HepG2 (cell line): ENCODE data around the gene PLCB4. TPM values are rescaled to one million over a fixed set of nuclear protein-coding genes. Genes with fewer than 3 reads are reported as not detected.

Source experiments
- ATAC-seq: fragments of 200-7000 bp; cut with Tn5 transposase; 3 replicates; pipeline ENCODE4 v1.9.1; 2020; ENCODE audit warnings: mild to moderate bottlenecking, moderate library complexity
- BruUV-seq: library from RNA; stranded (reverse); fragments of 400-500 nt; replicated peaks from 2 replicates; lab custom pipeline; 2021; lab: Mats Ljungman, UMichigan
- CTCF ChIA-PET: fragments of 300-600 bp; formaldehyde crosslinking; extraction: SDS; loops from one replicate; lab custom pipeline; 2021; ENCODE audit warnings: low total read pairs, inconsistent platforms, low intra/inter-chr PET ratio; lab: Yijun Ruan, JAX
- POLR2A ChIA-PET: fragments of 350-600 bp; sonication (Branson Sonifier 250); formaldehyde crosslinking; loops from one replicate; lab custom pipeline; 2020; ENCODE audit warnings: antibody characterized with exemption, inconsistent platforms; lab: Yijun Ruan, JAX
- DNase-seq: peaks from one replicate; pipeline ENCODE4 v3.0.0-alpha.2; 2015; ENCODE audit warnings: low spot score
- FAIRE-seq: peaks from 3 replicates; lab custom pipeline; 2011; peaks lifted over from hg19 to GRCh38; lab: Jason Lieb, UNC
- H2AFZ ChIP-seq: one replicate; pipeline ENCODE4 v1.6.1; 2011; ENCODE audit warnings: low read length, inconsistent platforms
- H3K27ac ChIP-seq: fragments of 300-600 bp; 3 replicates; pipeline ENCODE4 v1.8.0; 2011; ENCODE audit warnings: mixed run types, mild to moderate bottlenecking, mixed read lengths, low read length, inconsistent platforms; ENCODE audit not compliant: insufficient read depth; ENCODE audit errors: extremely low read length
- H3K27me3 ChIP-seq, 2 experiments: fragments of 200-600 bp in 1 of 2; 2 replicates in 1 of 2; 3 replicates in 1 of 2; pipeline versions ENCODE4 v1.6.0 to v1.8.0; 2011; ENCODE audit warnings: low read length in 2 of 2, mild to moderate bottlenecking in 2 of 2, moderate library complexity in 2 of 2, inconsistent platforms in 1 of 2; ENCODE audit not compliant: insufficient read depth in 2 of 2, control insufficient read depth in 1 of 2
- H3K36me3 ChIP-seq, 2 experiments: fragments of 200-600 bp in 1 of 2; replicated peaks in 1 of 2; 2 replicates in 1 of 2; 3 replicates in 1 of 2; pipeline versions ENCODE4 v1.5.1 to v1.8.0; 2011; ENCODE audit warnings: low read length in 2 of 2, inconsistent platforms in 1 of 2; ENCODE audit not compliant: insufficient read depth in 2 of 2, control insufficient read depth in 1 of 2
- H3K4me1 ChIP-seq: 2 replicates; pipeline ENCODE4 v1.5.1; 2012; ENCODE audit warnings: low read length, inconsistent platforms; ENCODE audit not compliant: insufficient read depth
- H3K4me2 ChIP-seq: 2 replicates; pipeline ENCODE4 v1.6.0; 2011; ENCODE audit warnings: low read depth, low read length, inconsistent platforms
- H3K4me3 ChIP-seq, 3 experiments: fragments of 200-600 bp in 1 of 3; sonication (generic), shearing (Covaris generic) in 1 of 3; replicated peaks in 1 of 3; 2 replicates each; pipeline ENCODE4 v1.5.1; 2011 to 2016; ENCODE audit warnings: low read length in 3 of 3, inconsistent platforms in 2 of 3, low read depth in 2 of 3, mild to moderate bottlenecking in 2 of 3, control low read depth in 1 of 3, mixed read lengths in 1 of 3; ENCODE audit not compliant: insufficient read depth in 1 of 3
- H3K79me2 ChIP-seq: one replicate; pipeline ENCODE4 v1.6.1; 2011; ENCODE audit warnings: low read length, inconsistent platforms; ENCODE audit not compliant: insufficient read depth
- H3K9ac ChIP-seq: 2 replicates; pipeline ENCODE4 v1.6.0; 2011; ENCODE audit warnings: mild to moderate bottlenecking, low read depth, low read length, inconsistent platforms; ENCODE audit not compliant: insufficient read depth
- H3K9me3 ChIP-seq: 2 replicates; pipeline ENCODE4 v1.5.1; 2012; ENCODE audit warnings: mild to moderate bottlenecking, low read length
- H4K20me1 ChIP-seq: 2 replicates; pipeline ENCODE4 v1.6.0; 2011; ENCODE audit warnings: inconsistent platforms, mild to moderate bottlenecking, low read length, moderate library complexity; ENCODE audit not compliant: insufficient read depth
- ARNT2 ChIP-seq: sonication (generic); formaldehyde crosslinking; IDR thresholded peaks from 2 replicates; pipeline ENCODE4 v1.8.0; 2022; ENCODE audit warnings: mild to moderate bottlenecking, low read depth, missing genetic modification reagents, moderate library complexity
- CEBPG ChIP-seq: IDR thresholded peaks from 2 replicates; pipeline ENCODE4 v1.6.1; 2016
- ERF ChIP-seq: IDR thresholded peaks from 2 replicates; pipeline ENCODE4 v1.6.1; 2018; ENCODE audit warnings: missing biosample characterization, missing genetic modification reagents
- FOSL2 ChIP-seq: sonication (generic); formaldehyde crosslinking; IDR thresholded peaks from 2 replicates; pipeline ENCODE4 v1.4.0; 2020; ENCODE audit warnings: missing genetic modification reagents
- FOXA1 ChIP-seq, 2 experiments: fragments of 450-650 bp in 1 of 2; sonication (generic) in 1 of 2; formaldehyde crosslinking in 1 of 2; IDR thresholded peaks; 2 replicates each; pipeline versions ENCODE4 v1.4.0 to v1.6.1; 2016 to 2020; ENCODE audit warnings: missing genetic modification reagents in 1 of 2
- GMEB1 ChIP-seq: sonication (generic); formaldehyde crosslinking; IDR thresholded peaks from 2 replicates; pipeline ENCODE4 v1.5.1; 2020; ENCODE audit warnings: missing genetic modification reagents, mild to moderate bottlenecking, borderline replicate concordance
- KLF16 ChIP-seq, 2 experiments: sonication (generic) in 1 of 2; formaldehyde crosslinking in 1 of 2; IDR thresholded peaks; 2 replicates each; pipeline versions ENCODE4 v1.6.1 to v1.8.0; 2016 to 2023; ENCODE audit warnings: missing genetic modification reagents in 2 of 2, missing compliant biosample characterization in 1 of 2
- MAFK ChIP-seq, 2 experiments: IDR thresholded peaks in 1 of 2; conservative IDR thresholded peaks in 1 of 2; 2 replicates each; pipeline ENCODE4 v1.6.1; 2011; ENCODE audit warnings: improper control_type of control experiment in 2 of 2, low read length in 2 of 2
- MEIS1 ChIP-seq: sonication (generic); formaldehyde crosslinking; IDR thresholded peaks from 2 replicates; pipeline ENCODE4 v1.9.0; 2021; ENCODE audit warnings: mild to moderate bottlenecking, missing genetic modification reagents, moderate library complexity, borderline replicate concordance
- RAD21 ChIP-seq: fragments of 450-650 bp; formaldehyde crosslinking; IDR thresholded peaks from 2 replicates; pipeline ENCODE4 v1.5.0; 2020; ENCODE audit warnings: mild to moderate bottlenecking
- TAF1 ChIP-seq: sonication (generic); formaldehyde crosslinking; IDR thresholded peaks from 2 replicates; pipeline ENCODE4 v1.4.0; 2020; ENCODE audit warnings: missing genetic modification reagents
- TEAD3 ChIP-seq: optimal IDR thresholded peaks from 2 replicates; pipeline ENCODE3; 2016; ENCODE audit warnings: borderline replicate concordance
- TMF1 ChIP-seq: sonication (generic); formaldehyde crosslinking; IDR thresholded peaks from 2 replicates; pipeline ENCODE4 v1.8.1; 2022; ENCODE audit warnings: low read depth, missing genetic modification reagents
- ZFAT ChIP-seq: sonication (generic); formaldehyde crosslinking; conservative IDR thresholded peaks from 2 replicates; pipeline ENCODE4 v1.8.1; 2023; ENCODE audit warnings: missing genetic modification reagents, inconsistent platforms
- ZNF101 ChIP-seq: sonication (generic); formaldehyde crosslinking; IDR thresholded peaks from 2 replicates; pipeline ENCODE4 v1.4.0; 2020; ENCODE audit warnings: mild to moderate bottlenecking, low read depth, missing genetic modification reagents, borderline replicate concordance
- ZNF354B ChIP-seq: sonication (generic); formaldehyde crosslinking; IDR thresholded peaks from 2 replicates; pipeline ENCODE4 v1.8.0; 2022; ENCODE audit warnings: mild to moderate bottlenecking, missing genetic modification reagents
- ZNF660 ChIP-seq: sonication (generic); formaldehyde crosslinking; IDR thresholded peaks from 2 replicates; pipeline ENCODE4 v1.5.1; 2020; ENCODE audit warnings: mild to moderate bottlenecking, low read depth, missing genetic modification reagents, borderline replicate concordance
- ZNF713 ChIP-seq: sonication (generic); formaldehyde crosslinking; IDR thresholded peaks from 2 replicates; pipeline ENCODE4 v1.4.0; 2020; ENCODE audit warnings: mild to moderate bottlenecking, missing genetic modification reagents
- ZNF878 ChIP-seq: sonication (generic); formaldehyde crosslinking; IDR thresholded peaks from 2 replicates; pipeline ENCODE4 v1.8.1; 2023; ENCODE audit warnings: mild to moderate bottlenecking, missing genetic modification reagents, moderate library complexity
- WGBS: methylation state at CpG from one replicate; pipeline ENCODE4 v1.1.6; 2017; ENCODE audit warnings: low lambda C conversion rate; 5-methylcytosine and 5-hydroxymethylcytosine counted together
- in situ Hi-C: cut with HindIII; loops from 2 replicates; pipeline ENCODE4 v1.10.0; 2017; ENCODE audit warnings: low pct_unique_long_range_greater_than_20kb; ENCODE audit not compliant: extremely low pct_ligation_motif_present
- intact Hi-C: fragments of 100-400 bp; cut with micrococcal nuclease; formaldehyde crosslinking; loops from one replicate; pipeline ENCODE4 v1.10.0; 2022; ENCODE audit not compliant: unreplicated experiment
- polyA plus RNA-seq, 8 experiments: library from polyadenylated mRNA; depleted of rRNA in 3 of 8; stranded (reverse) in 7 of 8; unstranded in 1 of 8; fragments of >200 nt; fragmentation: Illumina TruSeq in 4 of 8; extraction: Trizol in 4 of 8; gene quantifications; 2 replicates each; pipeline versions ENCODE4 v1.2.1 to v1.2.3, GENCODE V29; 2011 to 2016; ENCODE audit warnings: low read depth in 4 of 8, missing spikeins in 1 of 8, mixed read lengths in 1 of 8; ENCODE audit not compliant: insufficient read depth in 1 of 8
- total RNA-seq, 5 experiments: library from RNA; depleted of rRNA; stranded (reverse); fragments of >200 nt; fragmentation: Illumina TruSeq; extraction: Trizol; gene quantifications; 2 replicates each; pipeline ENCODE4 v1.2.3, GENCODE V29; 2016; ENCODE audit warnings: low read depth in 1 of 5
- TF ChIP-seq, protein P1 (sequence below): sonication (generic); formaldehyde crosslinking; IDR thresholded peaks from 2 replicates; pipeline ENCODE4 v1.4.0; 2020; ENCODE audit warnings: missing genetic modification reagents

Gene PLCB4
- total and polyA plus RNA-seq, 2 of the 13 experiments (the other 11 are each of a cell fraction or from before 2014, with no cell fraction given): 0.01 TPM; not detected in 1

- no peak for TF ChIP-seq MAFK (conservative IDR thresholded peaks at IDR 0.05 in 1 of 2, IDR thresholded peaks at IDR 0.05 in 1 of 2; ENCODE audit: low read length in 2 of 2)
Observed at GRCh38 chr20:9281803-9282202, 212.9 kb downstream of the PLCB4 start (continued).

- CTCF ChIA-PET: no interaction called here
- H2AFZ ChIP-seq: no peak overlapping the region
- intact Hi-C loops (loop anchor here (1.0 kb wide), 1 partner anchor 16 kb away; no protein-coding TSS in a partner anchor), in situ Hi-C loops (no loop called here)
- no peaks in the 10 kb centered on the region for H3K9me3 ChIP-seq
- no peaks in the 10 kb centered on the region for H3K36me3 ChIP-seq
- H3K4me2 ChIP-seq: no peak overlapping the region
- ATAC-seq (peak; percentile 97), DNase-seq (peak; percentile 51), FAIRE-seq (no peak)
- WGBS: 6% methylated on average over 2 of the region's 2 CpGs
- H4K20me1 ChIP-seq: no peaks in the 10 kb centered on the region
- no peak overlapping the region for H3K9ac ChIP-seq
- no peak overlapping the region for H3K4me3 ChIP-seq
- peaks cover 11% of the 10 kb centered on the region for H3K4me1 ChIP-seq
- H3K27ac ChIP-seq: no peak overlapping the region
- H3K79me2 ChIP-seq: no peaks in the 10 kb centered on the region
- POLR2A ChIA-PET: no interaction called here
- H3K27me3 ChIP-seq: no peaks in the 10 kb centered on the region
- no TSS peak for BruUV-seq
- TF ChIP-seq ZNF660 (CRISPR knock-in tag) (no peak), FOSL2 (CRISPR knock-in tag) (no peak), GMEB1 (CRISPR knock-in tag) (no peak), ZNF878 (no peak), ERF (CRISPR knock-in tag) (no peak), FOXA1 (IDR thresholded peaks at IDR 0.05) (peak; percentile 33; the same call in 1 of the 2 replicates), FOXA1 (CRISPR knock-in tag; IDR thresholded peaks at IDR 0.05) (peak; percentile 77), MEIS1 (CRISPR knock-in tag) (no peak), ARNT2 (no peak), TMF1 (CRISPR knock-in tag) (no peak), ZFAT (no peak), ZNF713 (no peak), ZNF101 (CRISPR knock-in tag) (no peak), CEBPG (CRISPR knock-in tag) (peak; percentile 68), TEAD3 (CRISPR knock-in tag) (peak; percentile 57), KLF16 (CRISPR knock-in tag; IDR thresholded peaks at IDR 0.05) (peak in 1 of 2 experiments; percentile 57; a peak in 1 of 4 replicates), RAD21 (CRISPR knock-in tag) (no peak), TAF1 (CRISPR knock-in tag) (no peak), ZNF354B (CRISPR knock-in tag) (no peak)
- TF ChIP-seq, protein P1, sequence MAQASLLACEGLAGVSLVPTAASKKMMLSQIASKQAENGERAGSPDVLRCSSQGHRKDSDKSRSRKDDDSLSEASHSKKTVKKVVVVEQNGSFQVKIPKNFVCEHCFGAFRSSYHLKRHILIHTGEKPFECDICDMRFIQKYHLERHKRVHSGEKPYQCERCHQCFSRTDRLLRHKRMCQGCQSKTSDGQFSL: no peak
Observed at GRCh38 chr20:9285617-9286016, 216.7 kb downstream of the PLCB4 start.
